OCI-LY1 (cell line): ENCODE data around the gene CXCL14.

Experiments used
- EZH2 ChIP-seq: fragments of 200-600 bp; sonication (generic), shearing (Covaris generic); IDR thresholded peaks from 2 replicates; pipeline ENCODE4 v1.8.0; 2017; ENCODE audit warnings: borderline replicate concordance, mixed run types, mild to moderate bottlenecking, antibody characterized with exemption, low read length, moderate library complexity, mixed read lengths
- TF ChIP-seq, protein P1 (sequence below): fragments of 200-600 bp; sonication (generic), shearing (Covaris generic); IDR thresholded peaks from 2 replicates; pipeline ENCODE4 v1.5.1; 2017; ENCODE audit warnings: mild to moderate bottlenecking, antibody characterized with exemption, low read length, moderate library complexity, mixed read lengths

DNA sequence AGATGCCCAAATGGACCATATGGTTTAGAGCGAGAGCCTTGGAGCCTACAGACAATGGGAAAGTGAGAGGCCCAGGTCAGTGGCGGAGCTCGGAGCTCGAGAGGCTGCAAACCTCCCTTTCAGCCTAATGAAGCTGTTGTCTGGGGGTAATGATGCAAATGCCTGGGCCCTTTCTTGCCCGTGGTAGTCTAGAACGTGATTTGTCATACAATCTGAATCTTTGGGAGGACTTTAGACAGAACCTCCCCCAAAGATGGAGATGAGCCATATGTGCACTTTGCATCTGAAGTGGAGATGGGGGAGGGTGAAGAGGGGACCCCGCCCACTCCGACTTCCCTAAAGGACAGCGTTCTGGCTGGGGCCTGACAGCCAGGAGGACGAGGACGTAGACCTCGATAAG lies 32.7 kb downstream of the CXCL14 start:
- TF ChIP-seq, protein P1, sequence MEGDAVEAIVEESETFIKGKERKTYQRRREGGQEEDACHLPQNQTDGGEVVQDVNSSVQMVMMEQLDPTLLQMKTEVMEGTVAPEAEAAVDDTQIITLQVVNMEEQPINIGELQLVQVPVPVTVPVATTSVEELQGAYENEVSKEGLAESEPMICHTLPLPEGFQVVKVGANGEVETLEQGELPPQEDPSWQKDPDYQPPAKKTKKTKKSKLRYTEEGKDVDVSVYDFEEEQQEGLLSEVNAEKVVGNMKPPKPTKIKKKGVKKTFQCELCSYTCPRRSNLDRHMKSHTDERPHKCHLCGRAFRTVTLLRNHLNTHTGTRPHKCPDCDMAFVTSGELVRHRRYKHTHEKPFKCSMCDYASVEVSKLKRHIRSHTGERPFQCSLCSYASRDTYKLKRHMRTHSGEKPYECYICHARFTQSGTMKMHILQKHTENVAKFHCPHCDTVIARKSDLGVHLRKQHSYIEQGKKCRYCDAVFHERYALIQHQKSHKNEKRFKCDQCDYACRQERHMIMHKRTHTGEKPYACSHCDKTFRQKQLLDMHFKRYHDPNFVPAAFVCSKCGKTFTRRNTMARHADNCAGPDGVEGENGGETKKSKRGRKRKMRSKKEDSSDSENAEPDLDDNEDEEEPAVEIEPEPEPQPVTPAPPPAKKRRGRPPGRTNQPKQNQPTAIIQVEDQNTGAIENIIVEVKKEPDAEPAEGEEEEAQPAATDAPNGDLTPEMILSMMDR: no peak
- no peak for TF ChIP-seq EZH2
